HEK293T (cell line): ENCODE data around the gene PLA2G2E.

Experiments
- BHLHE40 ChIP-seq: fragments of 450-650 bp; IDR thresholded peaks from 2 replicates; pipeline ENCODE4 v1.6.1; 2016; ENCODE audit warnings: mild to moderate bottlenecking, moderate library complexity, borderline replicate concordance
- HDGF ChIP-seq: fragments of 450-650 bp; IDR thresholded peaks from 2 replicates; pipeline ENCODE4 v1.6.1; 2017; ENCODE audit warnings: antibody characterized with exemption, borderline replicate concordance
- ZNF384 ChIP-seq: fragments of 450-650 bp; IDR thresholded peaks from 2 replicates; pipeline ENCODE4 v1.6.1; 2016

- no peak for TF ChIP-seq BHLHE40
- TF ChIP-seq HDGF = no peak
- TF ChIP-seq ZNF384 = no peak
Measured at GRCh38 chr1:19921310-19921709, 2.1 kb downstream of the PLA2G2E start.
